ENCODE data around the gene ZC3H7A. TPM values are rescaled to one million over a fixed set of nuclear protein-coding genes. Genes with fewer than 3 reads are reported as not detected.
"Not testable (repeated sequence)": the region's sequence is repeated elsewhere in the genome, so short reads cannot be mapped to it uniquely, and the experiment has no call there.

Gene ZC3H7A
- total RNA-seq, 1 experiment from 2014 or later: 63.5 TPM

DNA sequence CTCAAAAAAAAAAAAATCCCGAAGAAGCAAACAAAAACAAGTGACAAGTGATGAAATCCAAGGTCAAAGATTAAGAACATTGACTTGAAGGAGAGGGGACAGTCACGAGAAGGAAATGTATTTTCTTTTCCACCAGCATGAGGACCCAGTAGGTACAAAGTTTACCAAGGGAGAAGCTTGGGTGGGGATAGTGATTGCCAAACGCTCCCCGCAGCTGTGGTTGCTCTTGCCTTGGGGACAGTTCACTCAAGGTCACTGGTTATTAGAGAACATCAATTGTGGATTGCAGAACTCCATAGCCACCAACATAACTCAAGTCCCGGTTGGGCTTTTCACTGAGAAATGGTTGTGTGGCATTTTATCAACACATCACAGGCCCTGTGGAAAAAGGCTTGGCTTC lies 27.3 kb upstream of the ZC3H7A start:
- no peak overlapping the region for H3K4me3 ChIP-seq
- peaks cover 19% of the 10 kb centered on the region; the same call in 1 of the 2 replicates for H3F3A ChIP-seq (ENCODE audit: insufficient read depth, low read depth)
- TF ChIP-seq EZH2 (IDR thresholded peaks at IDR 0.05; ENCODE audit: low read depth) (no peak), CTCF (conservative IDR thresholded peaks at IDR 0.05) (no peak)
- peak; percentile 14 to 65 for DNase-seq
- CTCF ChIA-PET: no interaction called here
- H3K36me3 ChIP-seq (ENCODE audit: low read depth): no peaks in the 10 kb centered on the region
- H3K27ac ChIP-seq: no peak overlapping the region; the same call in 1 of the 2 replicates
- no peaks in the 10 kb centered on the region for H3K9me2 ChIP-seq (ENCODE audit: insufficient read depth)
- intact Hi-C loops (cut with micrococcal nuclease; ENCODE audit: unreplicated experiment): no loop called here
- no peaks in the 10 kb centered on the region for H3K9me3 ChIP-seq (ENCODE audit: insufficient read depth, low read depth)
- peaks cover 16% of the 10 kb centered on the region for H3K4me1 ChIP-seq (replicated peaks; ENCODE audit: insufficient read depth)
- peak overlapping the region; percentile 25; the same call in 1 of the 2 replicates for H3K4me2 ChIP-seq
- H3K27me3 ChIP-seq (ENCODE audit: insufficient read depth, low read depth): no peaks in the 10 kb centered on the region
- POLR2A ChIA-PET (ENCODE audit: unreplicated experiment): no interaction called here
- BruUV-seq (replicated peaks): no TSS peak
- no peak overlapping the region for H2AFZ ChIP-seq
- H3K79me2 ChIP-seq (ENCODE audit: low read depth): no peaks in the 10 kb centered on the region
- no peaks in the 10 kb centered on the region for H4K20me1 ChIP-seq (ENCODE audit: insufficient read depth)

DNA sequence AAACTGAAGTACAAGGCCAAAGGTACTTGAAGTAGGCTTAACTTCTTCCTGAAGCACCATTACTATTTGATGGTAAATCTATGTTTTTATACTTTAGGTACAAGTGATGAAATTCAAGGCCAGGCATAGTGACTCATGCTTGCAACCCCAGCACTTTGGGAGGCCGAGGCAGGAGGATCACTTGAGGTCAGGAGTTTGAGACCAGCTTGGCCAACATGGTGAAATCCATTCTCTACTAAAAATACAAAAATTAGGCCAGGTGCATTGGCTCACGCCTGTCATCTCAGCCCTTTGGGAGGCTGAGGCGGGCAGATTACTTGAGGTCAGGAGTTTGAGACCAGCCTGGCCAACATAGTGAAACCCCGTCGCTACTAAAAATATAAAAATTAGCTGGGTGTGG lies 26.6 kb upstream of the ZC3H7A start:
- BruUV-seq (replicated peaks); H3K27ac ChIP-seq; H3K4me2 ChIP-seq; H3K9me3 ChIP-seq (ENCODE audit: insufficient read depth, low read depth); H3K4me3 ChIP-seq; H2AFZ ChIP-seq; POLR2A ChIA-PET (ENCODE audit: unreplicated experiment); CTCF ChIA-PET; H3K36me3 ChIP-seq (ENCODE audit: low read depth); H3K27me3 ChIP-seq (ENCODE audit: insufficient read depth, low read depth); H4K20me1 ChIP-seq (ENCODE audit: insufficient read depth); intact Hi-C loops (cut with micrococcal nuclease; ENCODE audit: unreplicated experiment); DNase-seq; H3K9me2 ChIP-seq (ENCODE audit: insufficient read depth); H3K79me2 ChIP-seq (ENCODE audit: low read depth): not testable (repeated sequence)
- Histone ChIP-seq H3F3A (ENCODE audit: insufficient read depth, low read depth) (peaks cover 15% of the 10 kb centered on the region; the same call in 1 of the 2 replicates), H3K4me1 (replicated peaks; ENCODE audit: insufficient read depth) (peaks cover 16% of the 10 kb centered on the region)

DNA sequence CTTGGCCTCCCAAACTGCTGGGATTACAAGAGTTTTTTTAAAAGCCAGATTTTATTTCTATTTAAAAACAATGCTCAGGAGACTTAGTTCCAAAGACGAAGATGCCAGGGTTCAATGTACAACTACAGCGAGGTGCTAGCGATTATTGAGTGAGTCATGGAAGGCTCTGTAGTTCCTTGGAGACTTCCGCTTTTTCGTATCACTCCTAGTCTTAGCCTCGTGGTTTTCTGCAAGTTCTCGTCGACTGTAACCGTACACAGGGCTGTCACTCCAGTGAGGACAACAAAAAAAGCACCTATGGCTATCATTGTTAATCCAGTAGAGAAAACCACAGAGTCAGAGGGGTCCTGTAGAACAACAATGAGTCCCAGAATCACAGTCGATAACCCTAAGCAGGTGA lies 22.7 kb upstream of the ZC3H7A start:
- CTCF ChIA-PET: no interaction called here
- POLR2A ChIA-PET (ENCODE audit: unreplicated experiment): no interaction called here
- Histone ChIP-seq H3F3A (ENCODE audit: insufficient read depth, low read depth) (peaks cover 9% of the 10 kb centered on the region; the same call in 1 of the 2 replicates), H3K9me2 (ENCODE audit: insufficient read depth) (no peaks in the 10 kb centered on the region), H4K20me1 (ENCODE audit: insufficient read depth) (no peaks in the 10 kb centered on the region), H3K27ac (no peak overlapping the region), H3K4me2 (no peak overlapping the region), H3K9me3 (ENCODE audit: insufficient read depth, low read depth) (no peaks in the 10 kb centered on the region), H3K27me3 (ENCODE audit: insufficient read depth, low read depth) (no peaks in the 10 kb centered on the region), H3K36me3 (ENCODE audit: low read depth) (no peaks in the 10 kb centered on the region), H3K4me3 (no peak overlapping the region), H3K4me1 (replicated peaks; ENCODE audit: insufficient read depth) (peaks cover 12% of the 10 kb centered on the region), H3K79me2 (ENCODE audit: low read depth) (no peaks in the 10 kb centered on the region), H2AFZ (no peak overlapping the region)
- no TSS peak for BruUV-seq (replicated peaks)
- DNase-seq: no peak
- TF ChIP-seq CTCF (conservative IDR thresholded peaks at IDR 0.05) (no peak), EZH2 (IDR thresholded peaks at IDR 0.05; ENCODE audit: low read depth) (no peak)
- intact Hi-C loops (cut with micrococcal nuclease; ENCODE audit: unreplicated experiment): no loop called here

- H3F3A ChIP-seq (ENCODE audit: insufficient read depth, low read depth); H2AFZ ChIP-seq; BruUV-seq (replicated peaks); H3K9me2 ChIP-seq (ENCODE audit: insufficient read depth); H3K9me3 ChIP-seq (ENCODE audit: insufficient read depth, low read depth); POLR2A ChIA-PET (ENCODE audit: unreplicated experiment); H3K36me3 ChIP-seq (ENCODE audit: low read depth); H3K27ac ChIP-seq; H3K27me3 ChIP-seq (ENCODE audit: insufficient read depth, low read depth); H3K79me2 ChIP-seq (ENCODE audit: low read depth); H4K20me1 ChIP-seq (ENCODE audit: insufficient read depth); intact Hi-C loops (cut with micrococcal nuclease; ENCODE audit: unreplicated experiment); CTCF ChIA-PET; H3K4me2 ChIP-seq; H3K4me3 ChIP-seq; DNase-seq; H3K4me1 ChIP-seq (replicated peaks; ENCODE audit: insufficient read depth): not testable (repeated sequence)
Observed at GRCh38 chr16:11818970-11819369, 21.9 kb upstream of the ZC3H7A start.
